Kasumi-1 (cell line): ENCODE measurements around the gene FAT2.

Source experiments
- DNase-seq, 2 experiments: peaks; one replicate each; lab custom pipeline; 2025; lab: John Stamatoyannopoulos, UW

The FAT2 gene

GRCh38 chr5:151555760-151556576, 35.2 kb downstream of the FAT2 start:
- DNase-seq: no peak

GRCh38 chr5:151553695-151554094, 37.4 kb downstream of the FAT2 start:
- DNase-seq: no peak

- no peak for DNase-seq
These were observed 37.9 kb downstream of the FAT2 start for GRCh38 chr5:151553130-151553670.

- DNase-seq: no peak
These were observed 39.1 kb downstream of the FAT2 start for GRCh38 chr5:151551985-151552384.

- no peak for DNase-seq
These were observed 41.0 kb downstream of the FAT2 start for GRCh38 chr5:151550146-151550545.

- no peak for DNase-seq
These were observed 41.4 kb downstream of the FAT2 start for GRCh38 chr5:151549713-151550112.

GRCh38 chr5:151547364-151547763, 43.8 kb downstream of the FAT2 start:
- no peak for DNase-seq

- DNase-seq: no peak
These were observed 49.6 kb downstream of the FAT2 start for GRCh38 chr5:151541571-151541970.
